HG03066 (cell line): ENCODE results near the gene HSBP1.
A peak's percentile ranks its signal among the peaks of the same experiment; 100 is the strongest.

ENCODE experiments used
- ATAC-seq: cut with Tn5 transposase; IDR thresholded peaks from one replicate; pipeline ENCODE4 v1.9.1; 2021; ENCODE audit warnings: low read depth; ENCODE audit not compliant: unreplicated experiment

HSBP1 gene

DNA sequence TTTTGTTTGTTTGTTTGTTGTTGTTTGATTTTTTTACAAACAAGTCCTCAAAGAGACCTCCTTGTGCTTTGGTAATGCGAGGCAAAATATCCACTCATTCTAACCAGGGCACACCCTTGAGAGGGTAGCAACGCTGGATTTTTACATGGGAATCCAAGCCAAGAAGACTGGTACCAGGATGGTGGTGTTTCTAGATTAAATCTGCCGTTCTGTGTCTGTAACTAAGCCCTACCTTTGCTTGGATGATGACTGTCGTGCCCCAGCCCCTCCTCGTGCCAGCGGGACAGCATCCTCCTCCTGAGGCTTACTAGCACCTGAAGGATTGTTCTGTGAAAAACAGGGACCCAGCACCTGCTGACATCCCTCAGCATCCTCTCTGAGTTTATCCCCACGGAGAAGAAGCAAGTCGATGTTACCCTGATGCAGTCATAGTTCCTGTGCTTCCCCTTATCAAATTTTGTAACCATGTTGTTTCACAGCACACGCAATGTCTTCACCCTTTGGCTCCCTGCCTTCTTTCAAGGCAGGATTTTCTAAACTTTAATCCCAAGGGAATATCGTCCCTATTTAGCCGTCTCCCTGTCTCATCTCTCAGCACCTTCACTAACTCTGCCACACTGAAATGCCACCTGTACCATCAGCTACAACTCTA lies 5.1 kb upstream of the HSBP1 start:
- ATAC-seq: no peak

DNA sequence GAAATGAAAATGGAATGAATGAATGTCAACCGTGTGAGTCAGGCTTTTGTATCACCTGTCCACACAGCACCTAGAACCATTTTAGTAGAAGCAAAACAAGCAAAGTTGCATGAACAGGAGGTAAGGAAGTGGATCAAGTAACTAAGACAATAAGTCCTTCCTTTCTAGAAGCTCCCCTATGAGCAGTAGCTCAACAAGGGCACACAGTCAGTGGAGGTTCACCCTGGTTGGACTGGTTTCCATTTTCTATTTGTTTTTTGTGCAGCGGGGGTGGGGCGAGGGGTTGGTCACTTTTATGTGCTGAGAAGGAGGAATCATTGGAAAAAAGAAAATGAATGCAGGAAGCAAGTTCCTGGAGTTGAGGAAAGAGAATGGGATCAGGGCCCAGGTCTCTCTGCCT lies 4.0 kb upstream of the HSBP1 start:
- ATAC-seq: no peak

DNA sequence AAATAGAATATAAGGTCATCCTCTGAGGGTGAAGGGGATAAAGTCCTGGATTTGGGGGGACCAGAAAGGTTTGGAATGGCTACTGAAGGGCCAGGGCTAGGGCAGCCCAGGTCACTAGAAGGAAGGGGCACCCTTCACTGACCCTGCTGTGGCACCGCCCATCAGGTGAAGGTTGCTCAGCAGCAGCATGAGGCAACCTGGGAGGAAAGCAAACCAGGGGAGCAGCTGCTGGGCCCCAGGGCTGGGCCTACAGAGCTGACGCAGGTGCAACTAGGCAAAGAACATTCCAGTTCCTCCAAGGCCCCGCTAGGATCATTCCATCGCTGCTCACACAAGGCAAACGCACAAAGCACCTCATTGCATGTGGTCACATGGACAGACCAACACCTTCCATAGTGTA lies 3.4 kb upstream of the HSBP1 start:
- ATAC-seq: no peak

DNA sequence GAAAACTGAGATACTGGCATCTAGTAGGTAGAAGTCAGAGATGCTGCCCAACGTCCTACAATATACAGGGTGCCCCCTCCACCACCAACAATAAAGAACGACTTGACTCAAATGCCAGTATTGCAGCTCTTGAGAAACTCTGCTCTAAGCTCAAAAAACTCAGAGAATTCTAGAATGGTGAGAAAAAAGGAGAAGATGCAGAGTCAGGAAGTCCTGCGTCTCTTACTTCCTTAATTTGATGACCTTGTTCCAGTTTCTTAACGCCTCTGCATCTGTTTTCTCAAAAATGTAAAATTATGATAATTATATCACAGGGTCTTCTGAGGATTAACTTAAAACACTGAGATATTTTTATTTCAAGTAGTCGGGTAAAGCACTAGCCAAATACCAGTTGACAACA lies 1.7 kb upstream of the HSBP1 start:
- no peak for ATAC-seq

DNA sequence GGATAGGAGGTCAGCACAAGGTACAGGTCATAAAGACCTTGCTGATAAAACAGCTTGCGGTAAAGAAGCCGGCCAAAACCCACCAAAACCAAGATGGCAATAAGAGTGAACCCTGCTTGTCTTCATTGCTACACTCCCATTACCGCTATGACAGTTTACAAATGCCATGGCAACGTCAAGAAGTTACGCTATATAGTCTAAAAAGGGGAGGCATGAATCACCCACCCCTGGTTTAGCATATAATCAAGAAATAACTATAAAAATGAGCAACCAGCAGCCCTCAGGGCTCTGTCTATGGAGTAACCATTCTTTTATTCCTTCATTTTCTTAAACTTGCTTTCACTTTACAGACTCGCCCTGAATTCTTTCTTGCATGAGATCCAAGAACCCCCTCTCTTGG lies 1.0 kb upstream of the HSBP1 start:
- no peak for ATAC-seq

DNA sequence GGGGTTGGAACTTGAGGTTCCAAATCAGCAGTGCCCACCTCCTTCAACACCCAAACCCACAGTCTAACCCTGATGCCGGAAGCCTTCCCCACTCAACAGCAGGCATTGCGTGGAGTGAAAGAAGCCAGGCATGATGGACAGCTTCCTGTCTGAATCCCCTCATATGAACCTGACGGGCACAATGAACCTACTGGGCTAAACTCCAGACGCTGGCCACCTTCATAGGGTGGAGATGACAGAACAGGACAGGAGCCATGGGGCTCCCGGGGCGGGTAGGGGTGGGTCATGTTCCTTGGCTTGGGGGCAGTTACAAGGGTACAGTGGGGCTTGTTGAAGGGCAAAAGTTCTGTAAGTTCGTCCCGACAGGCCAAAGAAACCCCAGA lies 460 bp upstream of the HSBP1 start:
- peak; percentile 10 for ATAC-seq

DNA sequence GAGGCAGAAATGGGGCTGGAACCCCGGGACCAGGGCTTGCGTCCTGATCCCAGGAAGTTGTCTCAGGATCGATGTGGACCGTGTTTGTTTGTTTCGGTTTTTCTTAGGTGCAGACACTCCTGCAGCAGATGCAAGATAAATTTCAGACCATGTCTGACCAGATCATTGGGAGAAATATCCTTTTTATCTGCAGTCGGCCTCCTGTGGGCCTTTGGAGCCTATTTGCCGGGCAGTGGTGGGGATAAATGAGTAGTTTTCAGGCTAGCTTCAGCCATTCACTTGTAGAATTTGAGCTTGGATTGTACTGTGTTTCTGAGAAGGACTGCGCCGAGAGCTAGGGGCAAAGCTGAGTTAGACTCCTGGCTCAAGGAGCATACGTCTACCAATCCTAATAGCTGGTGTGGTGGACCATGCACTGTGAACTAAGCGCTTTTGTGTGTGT lies 816 bp downstream of the HSBP1 start:
- ATAC-seq: no peak

DNA sequence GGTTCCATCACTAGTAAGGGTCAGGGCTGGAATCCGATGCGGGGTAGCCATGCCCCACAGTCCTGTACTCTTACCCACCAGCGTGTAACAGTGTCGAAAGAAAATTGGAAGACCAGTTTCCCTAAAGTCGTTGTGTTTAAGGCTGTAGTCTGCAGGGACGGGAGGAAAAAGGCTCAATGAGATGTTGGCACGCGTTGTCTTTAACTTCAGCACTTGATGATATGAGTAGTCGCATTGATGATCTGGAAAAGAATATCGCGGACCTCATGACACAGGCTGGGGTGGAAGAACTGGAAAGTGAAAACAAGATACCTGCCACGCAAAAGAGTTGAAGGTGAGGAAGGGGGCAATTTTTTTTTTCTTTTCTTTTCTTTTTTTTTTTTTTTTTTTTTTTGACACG lies 1.3 kb downstream of the HSBP1 start:
- ATAC-seq: no peak

DNA sequence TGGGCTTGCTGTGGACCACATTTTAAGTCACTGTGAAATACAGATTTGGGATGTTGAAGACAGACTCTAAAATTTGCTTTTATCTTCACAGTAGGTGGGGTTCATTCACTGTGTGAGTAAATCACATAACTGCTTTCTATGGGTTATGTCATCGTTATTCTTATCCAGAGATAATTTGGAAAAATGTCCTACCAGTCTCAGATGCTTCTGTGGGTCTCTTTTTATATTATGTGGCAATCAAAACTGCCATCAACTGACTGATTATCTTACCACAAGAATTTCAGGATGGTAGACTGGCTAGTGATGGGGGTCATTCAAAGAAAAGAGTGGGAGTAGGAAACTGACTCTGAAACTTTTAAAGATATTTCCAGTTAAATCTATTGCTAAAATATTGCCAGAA lies 3.1 kb downstream of the HSBP1 start:
- no peak for ATAC-seq

DNA sequence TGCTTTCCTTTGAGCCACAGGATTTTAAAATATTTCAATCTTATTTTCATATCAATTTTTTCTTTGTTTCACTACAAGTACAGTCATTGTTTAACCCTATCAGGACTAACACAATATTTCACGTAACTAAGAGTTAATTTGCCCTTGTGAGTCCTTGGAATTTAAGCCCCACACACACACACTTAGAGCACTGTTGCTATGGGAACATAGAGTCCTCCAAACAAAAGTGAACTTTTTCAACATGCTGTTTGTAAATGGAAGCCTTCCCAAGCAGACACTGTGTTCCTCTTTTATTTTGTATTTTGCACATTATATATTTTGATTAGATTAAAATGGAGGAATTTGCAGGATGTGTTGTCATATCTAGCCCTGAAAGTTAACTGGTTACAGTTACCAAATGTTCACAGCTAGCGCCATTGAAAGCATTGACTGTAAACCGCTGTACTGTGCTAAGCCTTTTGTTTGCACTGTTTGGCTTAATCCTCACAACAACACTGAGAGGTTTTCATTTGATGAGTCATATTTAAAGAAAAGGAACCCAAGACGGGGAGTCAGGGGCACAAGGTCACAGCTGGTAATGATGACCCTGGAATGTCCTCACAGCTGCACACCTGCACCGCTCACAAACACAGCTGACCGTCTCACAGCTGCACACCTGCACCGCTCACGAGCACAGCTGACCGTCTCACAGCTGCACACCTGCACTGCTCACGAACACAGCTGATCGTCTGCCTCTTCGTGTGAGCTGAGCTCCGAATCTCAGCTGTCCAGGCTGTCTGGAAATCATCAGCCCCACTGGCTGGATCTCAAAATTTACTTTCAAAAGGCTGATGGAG lies 6.3 kb downstream of the HSBP1 start:
- ATAC-seq: peak; percentile 73

DNA sequence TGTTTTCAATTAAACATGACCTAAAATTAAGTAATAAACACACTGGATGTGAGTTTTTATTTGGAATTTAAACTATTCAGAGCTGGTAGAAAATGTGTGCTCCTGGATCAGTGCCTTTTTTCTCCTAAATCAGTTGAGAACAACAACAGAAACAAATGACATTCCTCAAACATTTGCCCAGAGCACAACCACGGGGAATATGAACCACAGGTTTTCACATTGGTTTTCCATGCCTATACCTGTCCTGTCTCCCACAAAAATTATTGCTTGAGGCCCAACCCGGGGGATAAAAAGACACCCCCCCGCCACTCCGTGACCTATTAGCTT lies 6.8 kb downstream of the HSBP1 start:
- no peak for ATAC-seq

DNA sequence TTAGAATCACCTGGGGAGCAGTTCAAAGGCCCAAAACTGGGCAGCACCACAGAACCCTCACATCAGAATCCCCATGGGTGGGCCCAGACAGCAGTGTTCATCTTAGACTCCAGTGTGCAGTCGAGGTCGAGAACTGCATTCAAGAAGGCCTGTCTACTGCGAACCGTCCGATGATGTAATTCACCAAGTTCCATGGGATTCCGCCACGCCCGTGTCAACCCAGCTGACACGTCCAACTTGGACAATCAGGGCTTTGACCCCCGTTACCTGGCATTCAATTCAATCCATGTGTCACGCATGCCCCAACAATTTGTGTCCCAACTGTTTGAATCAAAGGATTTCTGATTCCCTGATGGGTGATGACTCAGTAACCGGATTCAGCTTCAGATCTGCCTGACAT lies 9.2 kb downstream of the HSBP1 start:
- no peak for ATAC-seq

DNA sequence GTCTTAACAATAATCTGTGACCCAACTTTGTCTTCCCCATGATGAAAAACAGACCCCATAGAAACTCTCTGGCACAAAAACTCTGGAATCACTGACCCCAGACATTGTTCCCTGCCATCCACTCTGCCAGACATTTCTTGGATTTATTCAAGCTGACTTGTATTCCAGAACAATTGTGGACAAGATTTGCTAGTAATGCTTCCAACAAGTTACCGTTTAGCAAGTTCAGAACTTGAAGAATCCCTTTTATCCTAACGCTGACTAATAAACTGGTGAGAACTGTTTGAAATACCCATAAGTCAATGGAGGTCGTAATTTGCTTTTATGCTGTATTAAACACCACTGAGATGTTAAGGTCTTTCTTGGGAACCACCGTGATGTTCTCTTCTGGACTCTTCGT lies 10.5 kb downstream of the HSBP1 start:
- no peak for ATAC-seq

DNA sequence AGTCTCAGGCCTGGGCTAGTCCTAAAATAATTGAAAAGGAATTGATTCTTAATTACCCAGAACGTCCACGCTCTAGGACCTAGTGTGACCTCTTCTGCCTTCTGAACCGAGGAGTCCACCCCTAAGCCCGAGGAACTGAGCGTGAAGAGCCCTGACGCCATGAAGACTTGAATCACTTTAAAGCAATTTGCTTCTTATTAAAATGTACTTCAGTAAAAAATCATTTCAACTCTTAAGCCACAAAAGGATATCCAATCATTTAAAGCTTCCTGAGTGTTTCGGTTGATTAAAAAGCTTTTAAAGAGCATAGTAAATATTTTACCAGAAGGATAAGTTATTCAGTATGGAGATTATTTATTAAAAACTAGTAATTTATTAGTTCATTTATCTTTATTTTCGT lies 11.6 kb downstream of the HSBP1 start:
- ATAC-seq: no peak

DNA sequence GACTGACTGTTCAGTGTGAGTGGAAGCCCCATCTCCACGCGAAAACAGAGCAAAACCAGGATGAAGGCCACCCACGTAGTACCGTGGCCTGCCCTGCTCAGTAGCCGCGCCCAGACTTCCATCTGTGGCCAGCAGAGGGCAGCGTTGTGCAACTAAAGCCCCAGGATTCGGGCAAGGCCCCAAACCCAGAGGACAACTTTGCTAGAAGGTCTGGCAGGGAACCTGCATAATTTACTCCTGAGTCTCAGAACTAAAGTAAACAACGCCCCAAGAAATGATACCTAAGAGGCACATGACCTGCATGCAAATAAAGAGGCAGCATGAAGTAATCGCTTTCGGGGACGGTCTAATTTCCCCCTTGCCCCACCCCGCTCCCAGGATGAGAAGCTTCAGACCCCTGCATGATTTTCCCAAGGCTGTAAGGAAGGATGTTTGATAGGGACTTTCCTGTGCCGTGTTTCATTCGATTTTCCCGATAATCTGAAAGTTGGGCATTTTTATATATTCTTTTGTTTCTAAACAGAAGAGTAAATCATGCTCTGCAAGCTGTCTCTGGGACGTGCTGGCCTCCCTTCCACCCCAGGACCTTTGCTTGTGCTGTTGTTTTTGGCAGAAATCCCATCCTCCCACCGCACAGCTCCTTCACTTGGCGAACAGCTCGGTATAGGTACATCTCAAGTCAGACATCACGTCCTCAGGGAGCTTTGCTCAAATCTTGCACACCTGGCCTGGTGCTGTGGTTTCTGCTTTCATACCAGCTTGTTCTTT lies 18.6 kb downstream of the HSBP1 start:
- peak; percentile 84 for ATAC-seq

DNA sequence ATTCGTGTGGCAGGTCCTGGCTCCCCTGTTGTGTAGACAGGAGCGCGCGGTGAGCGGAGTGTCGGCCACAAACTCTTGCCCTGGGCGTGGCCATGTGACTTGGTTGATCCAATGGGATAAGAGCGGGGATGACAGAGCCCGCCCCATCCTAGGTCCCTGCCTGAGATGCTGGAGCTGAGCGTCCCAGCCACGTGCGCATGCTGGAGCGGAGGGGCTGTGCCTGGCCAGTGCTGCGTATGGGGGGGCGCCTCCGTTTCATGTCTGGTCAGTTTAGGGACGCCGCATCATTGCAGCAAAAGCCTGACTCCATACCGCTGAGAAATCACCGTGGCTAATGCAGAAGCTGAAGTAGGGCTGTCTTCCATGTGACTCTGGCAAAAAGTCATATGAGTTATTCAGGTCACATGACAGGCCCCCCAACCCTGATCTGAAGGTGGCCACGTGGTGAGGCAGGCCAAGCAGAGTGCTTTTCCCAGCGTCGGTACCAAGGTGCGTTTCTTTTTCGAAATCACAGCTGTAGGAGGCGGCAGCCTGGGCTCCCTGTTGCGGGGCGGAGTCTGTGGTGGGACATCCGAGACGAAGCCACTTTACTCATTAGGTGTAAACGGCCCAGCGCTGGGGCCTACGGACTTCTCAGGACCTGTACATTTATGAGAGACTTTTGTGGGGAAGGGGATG lies 22.5 kb downstream of the HSBP1 start:
- ATAC-seq: no peak

DNA sequence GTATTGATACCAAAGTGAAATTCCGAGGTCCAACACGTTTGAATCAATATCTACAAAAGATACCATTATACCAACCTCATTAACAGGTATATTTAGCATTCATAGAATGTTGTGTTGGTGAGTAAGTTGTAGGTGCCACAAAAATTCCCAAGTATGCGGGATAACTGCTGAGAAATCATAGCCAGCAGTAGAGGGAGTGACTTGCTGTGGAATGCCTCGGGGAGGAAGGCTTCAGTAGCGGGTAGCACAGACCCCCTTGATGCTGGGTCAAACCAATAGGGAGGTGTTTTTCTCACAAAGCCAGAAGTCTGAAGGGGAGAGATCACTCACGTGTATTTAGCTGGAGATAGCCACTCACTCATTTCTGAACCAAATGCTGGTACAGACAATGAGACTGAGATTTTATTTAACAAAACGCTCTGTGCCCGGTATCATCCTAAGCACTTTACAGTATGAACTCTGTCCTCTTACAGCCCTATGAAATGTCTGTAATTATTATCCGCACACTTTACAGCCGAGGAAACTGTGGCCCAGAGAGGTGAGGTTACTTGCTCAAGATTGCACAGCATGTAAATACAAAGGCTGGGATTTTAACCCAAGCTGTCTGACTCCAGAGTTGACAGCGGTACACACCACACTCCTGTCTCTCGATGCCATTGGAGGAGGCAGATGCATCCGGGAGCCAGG lies 23.1 kb downstream of the HSBP1 start:
- ATAC-seq: no peak

DNA sequence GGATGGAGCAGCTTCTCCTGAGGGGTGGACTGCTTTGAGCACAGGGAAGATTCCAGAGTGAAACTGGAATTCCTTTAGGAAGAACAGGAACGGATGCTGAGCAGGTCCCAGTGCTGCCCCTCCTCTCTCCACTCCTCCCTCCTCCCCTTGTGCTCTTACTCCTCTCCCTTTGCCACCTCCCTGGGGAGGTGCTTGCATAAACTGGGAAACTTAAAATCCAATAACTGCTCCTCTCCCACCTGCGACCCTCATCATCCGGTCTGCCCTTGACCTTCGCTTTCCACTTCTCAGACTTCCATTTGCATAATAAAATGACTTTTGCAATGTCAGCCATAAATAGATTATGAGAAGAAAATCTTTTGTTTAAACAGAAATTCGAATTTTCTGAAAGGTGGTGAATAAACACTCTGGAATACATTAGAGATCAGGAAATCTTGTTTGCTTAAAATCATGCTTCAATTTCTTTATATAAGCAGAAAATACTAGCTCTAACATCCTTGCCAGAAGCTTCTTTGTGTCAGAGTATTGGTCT lies 23.7 kb downstream of the HSBP1 start:
- no peak for ATAC-seq

DNA sequence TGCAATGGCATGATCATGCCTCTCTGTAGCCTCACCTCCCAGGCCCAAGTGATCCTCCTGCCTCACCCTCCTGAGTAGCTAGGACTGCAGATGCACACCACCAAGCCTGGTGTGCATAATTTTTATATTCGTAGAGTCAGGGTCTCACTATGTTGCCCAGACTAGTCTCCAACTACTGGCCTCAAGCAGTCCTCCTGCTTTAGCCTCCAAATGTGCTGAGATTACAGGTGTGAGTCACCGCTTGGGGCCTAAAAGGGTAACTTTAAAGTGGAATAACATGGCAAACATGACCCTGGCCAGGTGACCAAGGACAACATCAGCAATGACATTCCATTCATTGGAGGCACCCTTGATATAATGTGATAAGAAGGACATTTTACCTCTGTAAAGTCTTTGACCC lies 26.1 kb downstream of the HSBP1 start:
- ATAC-seq: no peak
